HepG2 (cell line): Measurements from ENCODE around the gene HAPLN2. TPM values are rescaled to one million over a fixed set of nuclear protein-coding genes. Genes with fewer than 3 reads are reported as not detected.

Source experiments
- BATF2 ChIP-seq: sonication (generic); formaldehyde crosslinking; IDR thresholded peaks from 2 replicates; pipeline ENCODE4 v1.8.0; 2022; ENCODE audit warnings: mild to moderate bottlenecking, missing genetic modification reagents, moderate library complexity
- CBFB ChIP-seq: sonication (generic); formaldehyde crosslinking; IDR thresholded peaks from 2 replicates; pipeline ENCODE4 v1.4.0; 2020; ENCODE audit warnings: missing genetic modification reagents
- FOXC1 ChIP-seq: sonication (generic); formaldehyde crosslinking; IDR thresholded peaks from 2 replicates; pipeline ENCODE4 v1.8.0; 2022; ENCODE audit warnings: mild to moderate bottlenecking, missing genetic modification reagents, borderline replicate concordance
- HNRNPH1 ChIP-seq: fragments of 200-400 bp; formaldehyde crosslinking; optimal IDR thresholded peaks from 2 replicates; pipeline ENCODE3; 2017; ENCODE audit warnings: mild to moderate bottlenecking, low read depth, low read length
- IRF1 ChIP-seq: sonication (generic); formaldehyde crosslinking; IDR thresholded peaks from 2 replicates; pipeline ENCODE4 v1.4.0; 2020; ENCODE audit warnings: low read depth, mild to moderate bottlenecking, missing genetic modification reagents
- KLF13 ChIP-seq: sonication (generic); formaldehyde crosslinking; IDR thresholded peaks from 2 replicates; pipeline ENCODE4 v1.4.0; 2020; ENCODE audit warnings: mild to moderate bottlenecking, missing genetic modification reagents
- LCORL ChIP-seq, 2 experiments: fragments of 450-650 bp in 1 of 2; sonication (generic) in 1 of 2; formaldehyde crosslinking in 1 of 2; IDR thresholded peaks; 2 replicates each; pipeline versions ENCODE4 v1.5.0 to v1.6.1; 2017 to 2020; ENCODE audit warnings: antibody characterized with exemption in 1 of 2, missing genetic modification reagents in 1 of 2
- MAF1 ChIP-seq: sonication (generic); formaldehyde crosslinking; IDR thresholded peaks from 2 replicates; pipeline ENCODE4 v1.5.0; 2020; ENCODE audit warnings: missing genetic modification reagents, borderline replicate concordance
- MIER2 ChIP-seq: IDR thresholded peaks from 2 replicates; pipeline ENCODE4 v1.6.1; 2016; ENCODE audit warnings: missing biosample characterization, missing genetic modification reagents
- PLRG1 ChIP-seq: fragments of 450-650 bp; conservative IDR thresholded peaks from 2 replicates; pipeline ENCODE4 v1.6.1; 2016
- PPARG ChIP-seq: conservative IDR thresholded peaks from 2 replicates; pipeline ENCODE4 v1.6.1; 2016; ENCODE audit warnings: missing biosample characterization, missing genetic modification reagents
- RAD51 ChIP-seq: fragments of 450-650 bp; IDR thresholded peaks from 2 replicates; pipeline ENCODE4 v1.6.1; 2016; ENCODE audit warnings: borderline replicate concordance
- SCMH1 ChIP-seq: sonication (generic); formaldehyde crosslinking; IDR thresholded peaks from 2 replicates; pipeline ENCODE4 v1.9.0; 2021; ENCODE audit warnings: missing genetic modification reagents, mild to moderate bottlenecking, borderline replicate concordance
- STAT5B ChIP-seq: sonication (generic); formaldehyde crosslinking; IDR thresholded peaks from 2 replicates; pipeline ENCODE4 v1.4.0; 2020; ENCODE audit warnings: missing genetic modification reagents
- TBL1XR1 ChIP-seq: fragments of 150-350 bp; IDR thresholded peaks from 2 replicates; pipeline ENCODE4 v1.6.1; 2014; ENCODE audit warnings: borderline replicate concordance, low read length; ENCODE audit not compliant: partially characterized antibody
- ZBTB2 ChIP-seq: sonication (generic); formaldehyde crosslinking; IDR thresholded peaks from 2 replicates; pipeline ENCODE4 v1.8.0; 2022; ENCODE audit warnings: low read depth, missing genetic modification reagents
- ZBTB43 ChIP-seq: sonication (generic); formaldehyde crosslinking; conservative IDR thresholded peaks from 2 replicates; pipeline ENCODE4 v1.4.0; 2020; ENCODE audit warnings: missing genetic modification reagents
- ZMYM3 ChIP-seq: sonication (generic); formaldehyde crosslinking; IDR thresholded peaks from 2 replicates; pipeline ENCODE4 v1.5.1; 2020; ENCODE audit warnings: mild to moderate bottlenecking, missing genetic modification reagents
- ZNF251 ChIP-seq: sonication (generic); formaldehyde crosslinking; IDR thresholded peaks from 2 replicates; pipeline ENCODE4 v1.9.0; 2021; ENCODE audit warnings: mild to moderate bottlenecking, missing genetic modification reagents
- ZNF512B ChIP-seq: sonication (generic); formaldehyde crosslinking; IDR thresholded peaks from 2 replicates; pipeline ENCODE4 v1.5.1; 2020; ENCODE audit warnings: missing genetic modification reagents, mild to moderate bottlenecking, borderline replicate concordance
- ZNF550 ChIP-seq: sonication (generic); formaldehyde crosslinking; IDR thresholded peaks from 2 replicates; pipeline ENCODE4 v1.4.0; 2020; ENCODE audit warnings: mild to moderate bottlenecking, missing genetic modification reagents, borderline replicate concordance
- ZNF598 ChIP-seq: sonication (generic); formaldehyde crosslinking; IDR thresholded peaks from 2 replicates; pipeline ENCODE4 v1.5.1; 2020; ENCODE audit warnings: mild to moderate bottlenecking, missing genetic modification reagents, borderline replicate concordance
- ZNF776 ChIP-seq: sonication (generic); formaldehyde crosslinking; IDR thresholded peaks from 2 replicates; pipeline ENCODE4 v1.4.0; 2020; ENCODE audit warnings: mild to moderate bottlenecking, missing genetic modification reagents
- polyA plus RNA-seq, 8 experiments: library from polyadenylated mRNA; depleted of rRNA in 3 of 8; stranded (reverse) in 7 of 8; unstranded in 1 of 8; fragments of >200 nt; fragmentation: Illumina TruSeq in 4 of 8; extraction: Trizol in 4 of 8; gene quantifications; 2 replicates each; pipeline versions ENCODE4 v1.2.1 to v1.2.3, GENCODE V29; 2011 to 2016; ENCODE audit warnings: low read depth in 4 of 8, missing spikeins in 1 of 8, mixed read lengths in 1 of 8; ENCODE audit not compliant: insufficient read depth in 1 of 8
- total RNA-seq, 5 experiments: library from RNA; depleted of rRNA; stranded (reverse); fragments of >200 nt; fragmentation: Illumina TruSeq; extraction: Trizol; gene quantifications; 2 replicates each; pipeline ENCODE4 v1.2.3, GENCODE V29; 2016; ENCODE audit warnings: low read depth in 1 of 5

HAPLN2 gene
- total and polyA plus RNA-seq, 2 of the 13 experiments (the other 11 are each of a cell fraction or from before 2014, with no cell fraction given), result not detected

GRCh38 chr1:156659988-156660751 is 41.0 kb downstream of the HAPLN2 start (continued):
- no peak for TF ChIP-seq IRF1
- peak; percentile 71 for TF ChIP-seq MIER2 (CRISPR knock-in tag)
- peak; percentile 24; the same call in 1 of the 2 replicates for TF ChIP-seq ZNF776 (CRISPR knock-in tag)
- TF ChIP-seq LCORL (IDR thresholded peaks at IDR 0.05), result no peak
- peak; percentile 46; the same call in 1 of the 2 replicates for TF ChIP-seq LCORL (CRISPR knock-in tag; IDR thresholded peaks at IDR 0.05)
- no peak for TF ChIP-seq STAT5B (CRISPR knock-in tag)
- no peak for TF ChIP-seq MAF1
- no peak for TF ChIP-seq KLF13 (CRISPR knock-in tag)
- peak; percentile 44 for TF ChIP-seq TBL1XR1
- TF ChIP-seq CBFB (CRISPR knock-in tag), result peak; percentile 62
- TF ChIP-seq RAD51, result no peak
- TF ChIP-seq SCMH1 (CRISPR knock-in tag), result no peak
- no peak for TF ChIP-seq PLRG1
- peak; percentile 36; the same call in 1 of the 2 replicates for TF ChIP-seq PPARG (CRISPR knock-in tag)
- peak; percentile 100 for TF ChIP-seq ZBTB43 (CRISPR knock-in tag)
- TF ChIP-seq ZNF550 (CRISPR knock-in tag), result no peak; the same call in 1 of the 2 replicates
- TF ChIP-seq ZNF512B (CRISPR knock-in tag), result no peak
- 0 out of 2 replicates have a peak, but pooled peaks have one; percentile 61 for TF ChIP-seq BATF2 (CRISPR knock-in tag)
- TF ChIP-seq HNRNPH1, result peak; percentile 35
- no peak for TF ChIP-seq FOXC1
- TF ChIP-seq ZNF598, result no peak
- TF ChIP-seq ZNF251 (CRISPR knock-in tag), result no peak
- peak; percentile 29; the same call in 1 of the 2 replicates for TF ChIP-seq ZMYM3 (CRISPR knock-in tag)
- TF ChIP-seq ZBTB2 (CRISPR knock-in tag), result peak; percentile 62; the same call in 1 of the 2 replicates
